Liver (tissue), 9 donors: ENCODE data around the gene BRSK1. TPM values are rescaled to one million over a fixed set of nuclear protein-coding genes. Genes with fewer than 3 reads are reported as not detected.

Experiments
- DNase-seq: peaks from one replicate; pipeline ENCODE4 v3.0.0-alpha.2; 2017; ENCODE audit warnings: low spot score
- H3K27ac ChIP-seq, 2 donors: one replicate each; pipeline ENCODE4 v1.7.0; 2013; ENCODE audit warnings: inconsistent platforms in 2 of 2, low read length in 2 of 2, control low read depth in 1 of 2, low read depth in 1 of 2, mild to moderate bottlenecking in 1 of 2
- H3K27me3 ChIP-seq, 4 donors: one replicate each; pipeline versions ENCODE4 v1.6.1 to v1.7.0; 2013; ENCODE audit warnings: low read length in 3 of 4, inconsistent platforms in 1 of 4, mild to moderate bottlenecking in 1 of 4, moderate library complexity in 1 of 4; ENCODE audit not compliant: control insufficient read depth in 4 of 4, insufficient read depth in 4 of 4
- H3K36me3 ChIP-seq, 4 donors: one replicate each; pipeline versions ENCODE4 v1.6.1 to v1.7.0; 2013; ENCODE audit warnings: low read length in 3 of 4, mild to moderate bottlenecking in 3 of 4, low read depth in 1 of 4, moderate library complexity in 1 of 4; ENCODE audit not compliant: control insufficient read depth in 4 of 4, insufficient read depth in 3 of 4
- H3K4me1 ChIP-seq, 4 donors: one replicate each; pipeline versions ENCODE4 v1.6.1 to v1.7.0; 2013; ENCODE audit warnings: low read length in 3 of 4, mild to moderate bottlenecking in 3 of 4, moderate library complexity in 1 of 4; ENCODE audit not compliant: control insufficient read depth in 4 of 4, insufficient read depth in 4 of 4
- H3K4me3 ChIP-seq, 3 donors: one replicate each; pipeline versions ENCODE4 v1.6.1 to v1.7.0; 2013; ENCODE audit warnings: low read length in 3 of 3, control low read depth in 1 of 3, low read depth in 1 of 3, mild to moderate bottlenecking in 1 of 3
- H3K9ac ChIP-seq, 2 donors: one replicate each; pipeline ENCODE4 v1.7.0; 2013; ENCODE audit warnings: low read length in 2 of 2, mild to moderate bottlenecking in 2 of 2, moderate library complexity in 2 of 2, control low read depth in 1 of 2, low read depth in 1 of 2
- H3K9me3 ChIP-seq, 4 donors: one replicate each; pipeline versions ENCODE4 v1.6.1 to v1.7.0; 2013; ENCODE audit warnings: low read length in 3 of 4; ENCODE audit not compliant: control insufficient read depth in 4 of 4
- ATF3 ChIP-seq: IDR thresholded peaks from 2 replicates; pipeline ENCODE4 v1.6.1; 2016; ENCODE audit warnings: antibody characterized with exemption
- FOXA1 ChIP-seq: IDR thresholded peaks from 2 replicates; pipeline ENCODE4 v1.6.1; 2016; ENCODE audit warnings: antibody characterized with exemption
- FOXA2 ChIP-seq: IDR thresholded peaks from 2 replicates; pipeline ENCODE4 v1.6.1; 2016; ENCODE audit warnings: antibody characterized with exemption
- GABPA ChIP-seq, 2 donors: IDR thresholded peaks in 1 of 2; conservative IDR thresholded peaks in 1 of 2; 2 replicates each; pipeline ENCODE4 v1.6.1; 2016; ENCODE audit warnings: antibody characterized with exemption in 2 of 2, mild to moderate bottlenecking in 1 of 2, moderate library complexity in 1 of 2
- HNF4A ChIP-seq, 2 donors: conservative IDR thresholded peaks; 2 replicates each; pipeline ENCODE4 v1.6.1; 2016; ENCODE audit warnings: antibody characterized with exemption in 2 of 2, mild to moderate bottlenecking in 2 of 2
- JUND ChIP-seq, 2 donors: IDR thresholded peaks; 2 replicates each; pipeline ENCODE4 v1.6.1; 2016; ENCODE audit warnings: antibody characterized with exemption in 2 of 2
- MAX ChIP-seq: IDR thresholded peaks from 2 replicates; pipeline ENCODE4 v1.6.1; 2016; ENCODE audit warnings: antibody characterized with exemption
- NR2F2 ChIP-seq: IDR thresholded peaks from 2 replicates; pipeline ENCODE4 v1.6.1; 2016; ENCODE audit warnings: antibody characterized with exemption
- RXRA ChIP-seq, 2 donors: IDR thresholded peaks; 2 replicates each; pipeline ENCODE4 v1.6.1; 2017 to 2018; ENCODE audit warnings: antibody characterized with exemption in 2 of 2, mild to moderate bottlenecking in 1 of 2
- SP1 ChIP-seq: IDR thresholded peaks from 2 replicates; pipeline ENCODE4 v1.6.1; 2018; ENCODE audit warnings: antibody characterized with exemption, mild to moderate bottlenecking
- TAF1 ChIP-seq: conservative IDR thresholded peaks from 2 replicates; pipeline ENCODE4 v1.6.1; 2016; ENCODE audit warnings: antibody characterized with exemption, mild to moderate bottlenecking
- YY1 ChIP-seq: IDR thresholded peaks from 2 replicates; pipeline ENCODE4 v1.6.1; 2016; ENCODE audit warnings: antibody characterized with exemption, mild to moderate bottlenecking
- WGBS: extraction: QIAGEN DNeasy Blood & Tissue Kit; methylation state at CpG from one replicate; pipeline ENCODE4 v1.1.7; 2013; 5-methylcytosine and 5-hydroxymethylcytosine counted together
- polyA plus RNA-seq, 2 donors: library from polyadenylated mRNA; stranded (reverse) in 1 of 2; unstranded in 1 of 2; fragments of 200-250 nt in 1 of 2; fragments of >200 nt in 1 of 2; fragmentation: Nextera tagmentation in 1 of 2; extraction: Ambion mirVana in 1 of 2; gene quantifications; one replicate each; pipeline versions ENCODE4 v1.2.1 to v1.2.3, GENCODE V29; 2013 to 2015
- total RNA-seq, 2 donors: library from RNA; depleted of rRNA; stranded (reverse); fragments of >200 nt; gene quantifications; one replicate each; pipeline ENCODE4 v1.2.3, GENCODE V29; 2014
- TF ChIP-seq, protein P1 (sequence below): IDR thresholded peaks from 2 replicates; pipeline ENCODE4 v1.6.1; 2016; ENCODE audit warnings: antibody characterized with exemption
- TF ChIP-seq, protein P2 (sequence below): IDR thresholded peaks from 2 replicates; pipeline ENCODE4 v1.6.1; 2016; ENCODE audit warnings: antibody characterized with exemption, mild to moderate bottlenecking
- TF ChIP-seq, protein P3 (sequence below): fragments of 150-350 bp; IDR thresholded peaks from 2 replicates; pipeline ENCODE4 v1.5.1; 2017; ENCODE audit warnings: improper control_type of control experiment, low read depth, low read length; ENCODE audit not compliant: missing input control
- donor health status: healthy.
- donor health status: healthy.
- donor health status: healthy.
- donor health status: healthy.
- donor health status: healthy.

The BRSK1 gene
- total and polyA plus RNA-seq, 4 donors: 0.10 to 0.65 (median 0.42) TPM; not detected in 1

GRCh38 chr19:55312621-55313512 is 29.1 kb downstream of the BRSK1 start:
- TF ChIP-seq NR2F2 (no peak), GABPA (IDR thresholded peaks at IDR 0.05 in 1 of 2, conservative IDR thresholded peaks at IDR 0.05 in 1 of 2) (no peak), FOXA1 (no peak), SP1 (no peak), FOXA2 (no peak), JUND (IDR thresholded peaks at IDR 0.05) (no peak), TAF1 (no peak), YY1 (no peak), HNF4A (conservative IDR thresholded peaks at IDR 0.05) (no peak), MAX (no peak), ATF3 (no peak), RXRA (IDR thresholded peaks at IDR 0.05) (no peak)
- TF ChIP-seq, protein P1, sequence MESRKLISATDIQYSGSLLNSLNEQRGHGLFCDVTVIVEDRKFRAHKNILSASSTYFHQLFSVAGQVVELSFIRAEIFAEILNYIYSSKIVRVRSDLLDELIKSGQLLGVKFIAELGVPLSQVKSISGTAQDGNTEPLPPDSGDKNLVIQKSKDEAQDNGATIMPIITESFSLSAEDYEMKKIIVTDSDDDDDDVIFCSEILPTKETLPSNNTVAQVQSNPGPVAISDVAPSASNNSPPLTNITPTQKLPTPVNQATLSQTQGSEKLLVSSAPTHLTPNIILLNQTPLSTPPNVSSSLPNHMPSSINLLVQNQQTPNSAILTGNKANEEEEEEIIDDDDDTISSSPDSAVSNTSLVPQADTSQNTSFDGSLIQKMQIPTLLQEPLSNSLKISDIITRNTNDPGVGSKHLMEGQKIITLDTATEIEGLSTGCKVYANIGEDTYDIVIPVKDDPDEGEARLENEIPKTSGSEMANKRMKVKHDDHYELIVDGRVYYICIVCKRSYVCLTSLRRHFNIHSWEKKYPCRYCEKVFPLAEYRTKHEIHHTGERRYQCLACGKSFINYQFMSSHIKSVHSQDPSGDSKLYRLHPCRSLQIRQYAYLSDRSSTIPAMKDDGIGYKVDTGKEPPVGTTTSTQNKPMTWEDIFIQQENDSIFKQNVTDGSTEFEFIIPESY: no peak
- TF ChIP-seq, protein P2, sequence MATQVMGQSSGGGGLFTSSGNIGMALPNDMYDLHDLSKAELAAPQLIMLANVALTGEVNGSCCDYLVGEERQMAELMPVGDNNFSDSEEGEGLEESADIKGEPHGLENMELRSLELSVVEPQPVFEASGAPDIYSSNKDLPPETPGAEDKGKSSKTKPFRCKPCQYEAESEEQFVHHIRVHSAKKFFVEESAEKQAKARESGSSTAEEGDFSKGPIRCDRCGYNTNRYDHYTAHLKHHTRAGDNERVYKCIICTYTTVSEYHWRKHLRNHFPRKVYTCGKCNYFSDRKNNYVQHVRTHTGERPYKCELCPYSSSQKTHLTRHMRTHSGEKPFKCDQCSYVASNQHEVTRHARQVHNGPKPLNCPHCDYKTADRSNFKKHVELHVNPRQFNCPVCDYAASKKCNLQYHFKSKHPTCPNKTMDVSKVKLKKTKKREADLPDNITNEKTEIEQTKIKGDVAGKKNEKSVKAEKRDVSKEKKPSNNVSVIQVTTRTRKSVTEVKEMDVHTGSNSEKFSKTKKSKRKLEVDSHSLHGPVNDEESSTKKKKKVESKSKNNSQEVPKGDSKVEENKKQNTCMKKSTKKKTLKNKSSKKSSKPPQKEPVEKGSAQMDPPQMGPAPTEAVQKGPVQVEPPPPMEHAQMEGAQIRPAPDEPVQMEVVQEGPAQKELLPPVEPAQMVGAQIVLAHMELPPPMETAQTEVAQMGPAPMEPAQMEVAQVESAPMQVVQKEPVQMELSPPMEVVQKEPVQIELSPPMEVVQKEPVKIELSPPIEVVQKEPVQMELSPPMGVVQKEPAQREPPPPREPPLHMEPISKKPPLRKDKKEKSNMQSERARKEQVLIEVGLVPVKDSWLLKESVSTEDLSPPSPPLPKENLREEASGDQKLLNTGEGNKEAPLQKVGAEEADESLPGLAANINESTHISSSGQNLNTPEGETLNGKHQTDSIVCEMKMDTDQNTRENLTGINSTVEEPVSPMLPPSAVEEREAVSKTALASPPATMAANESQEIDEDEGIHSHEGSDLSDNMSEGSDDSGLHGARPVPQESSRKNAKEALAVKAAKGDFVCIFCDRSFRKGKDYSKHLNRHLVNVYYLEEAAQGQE: no peak
- TF ChIP-seq, protein P3, sequence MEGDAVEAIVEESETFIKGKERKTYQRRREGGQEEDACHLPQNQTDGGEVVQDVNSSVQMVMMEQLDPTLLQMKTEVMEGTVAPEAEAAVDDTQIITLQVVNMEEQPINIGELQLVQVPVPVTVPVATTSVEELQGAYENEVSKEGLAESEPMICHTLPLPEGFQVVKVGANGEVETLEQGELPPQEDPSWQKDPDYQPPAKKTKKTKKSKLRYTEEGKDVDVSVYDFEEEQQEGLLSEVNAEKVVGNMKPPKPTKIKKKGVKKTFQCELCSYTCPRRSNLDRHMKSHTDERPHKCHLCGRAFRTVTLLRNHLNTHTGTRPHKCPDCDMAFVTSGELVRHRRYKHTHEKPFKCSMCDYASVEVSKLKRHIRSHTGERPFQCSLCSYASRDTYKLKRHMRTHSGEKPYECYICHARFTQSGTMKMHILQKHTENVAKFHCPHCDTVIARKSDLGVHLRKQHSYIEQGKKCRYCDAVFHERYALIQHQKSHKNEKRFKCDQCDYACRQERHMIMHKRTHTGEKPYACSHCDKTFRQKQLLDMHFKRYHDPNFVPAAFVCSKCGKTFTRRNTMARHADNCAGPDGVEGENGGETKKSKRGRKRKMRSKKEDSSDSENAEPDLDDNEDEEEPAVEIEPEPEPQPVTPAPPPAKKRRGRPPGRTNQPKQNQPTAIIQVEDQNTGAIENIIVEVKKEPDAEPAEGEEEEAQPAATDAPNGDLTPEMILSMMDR: no peak
- Histone ChIP-seq H3K27ac (no peak overlapping the region), H3K9me3 (peaks cover 0 to 4% (median 1%) of the 10 kb centered on the region in 4 donors), H3K4me1 (no peaks in the 10 kb centered on the region), H3K36me3 (no peaks in the 10 kb centered on the region), H3K27me3 (peaks cover 0 to 4% (median 0%) of the 10 kb centered on the region in 4 donors), H3K4me3 (no peak overlapping the region), H3K9ac (no peak overlapping the region)
- DNase-seq: no peak
- WGBS: 89% methylated on average over 47 of the region's 47 CpGs
